Fibroblast of peridontal ligament (primary cell): ENCODE data around the gene VPS13C.
"Not testable (repeated sequence)": the region's sequence is repeated elsewhere in the genome, so short reads cannot be mapped to it uniquely, and the experiment has no call there.

ENCODE experiments used
- DNase-seq: peaks from one replicate; pipeline ENCODE4 v3.0.0-alpha.2; 2010; ENCODE audit errors: extremely low read depth

The VPS13C gene

GRCh38 chr15:62069551-62069950, 9.3 kb upstream of the VPS13C start:
- no peak for DNase-seq

- DNase-seq = no peak
Measured at GRCh38 chr15:62068810-62069167, 8.5 kb upstream of the VPS13C start.

GRCh38 chr15:62068071-62068809, 8.0 kb upstream of the VPS13C start:
- peak; percentile 15 for DNase-seq

- no peak for DNase-seq
Measured at GRCh38 chr15:62067448-62068044, 7.3 kb upstream of the VPS13C start.

GRCh38 chr15:62066663-62067447, 6.6 kb upstream of the VPS13C start, which contains the start of gene C2CD4A:
TSS of gene C2CD4A (plus strand) at chr15:62066977. CDS start at chr15:62067614, 637 bp downstream.
- DNase-seq = peak; percentile 26

- DNase-seq = no peak
Measured at GRCh38 chr15:62063825-62064635, 3.8 kb upstream of the VPS13C start.

- peak; percentile 9 for DNase-seq
Measured at GRCh38 chr15:62060896-62061280, 641 bp upstream of the VPS13C start.

- DNase-seq = peak; percentile 59
Measured at GRCh38 chr15:62059816-62060112, 483 bp downstream of the VPS13C start.

- peak; percentile 24 for DNase-seq
Measured at GRCh38 chr15:62059108-62059815, 985 bp downstream of the VPS13C start.

- no peak for DNase-seq
Measured at GRCh38 chr15:62058327-62059028, 1.8 kb downstream of the VPS13C start.

GRCh38 chr15:62057341-62057980, 2.8 kb downstream of the VPS13C start:
- DNase-seq = no peak

- no peak for DNase-seq
Measured at GRCh38 chr15:62054979-62055378, 5.3 kb downstream of the VPS13C start.

GRCh38 chr15:62053439-62054085, 6.7 kb downstream of the VPS13C start:
- DNase-seq = no peak

GRCh38 chr15:62052713-62053112, 7.5 kb downstream of the VPS13C start:
- DNase-seq = no peak

GRCh38 chr15:62051166-62051565, 9.1 kb downstream of the VPS13C start:
- DNase-seq = no peak

- no peak for DNase-seq
Measured at GRCh38 chr15:62050115-62050514, 10.1 kb downstream of the VPS13C start.

- DNase-seq = not testable (repeated sequence)
Measured at GRCh38 chr15:62048254-62048653, 12.0 kb downstream of the VPS13C start.

GRCh38 chr15:62047282-62047827, 12.9 kb downstream of the VPS13C start:
- DNase-seq = no peak

GRCh38 chr15:62046078-62046743, 14.0 kb downstream of the VPS13C start:
- no peak for DNase-seq
